Neural cell (in vitro differentiated cells): ENCODE data around the gene NPPA.

Experiments
- EP300 ChIP-seq: fragments of 450-650 bp; conservative IDR thresholded peaks from 2 replicates; pipeline ENCODE4 v1.6.1; 2014; ENCODE audit warnings: antibody characterized with exemption, mild to moderate bottlenecking, moderate library complexity; ENCODE audit not compliant: poor library complexity, severe bottlenecking
- EZH2 ChIP-seq: fragments of 200-600, 300-800 bp; shearing (Covaris generic), sonication (generic); IDR thresholded peaks from 2 replicates; pipeline ENCODE4 v1.6.1; 2014; ENCODE audit warnings: antibody characterized with exemption, low read length, borderline replicate concordance, mild to moderate bottlenecking; ENCODE audit not compliant: insufficient read depth, poor library complexity, severe bottlenecking
- POLR2AphosphoS5 ChIP-seq: IDR thresholded peaks from 2 replicates; pipeline ENCODE4 v1.6.1; 2012
- SMC3 ChIP-seq: fragments of 450-650 bp; conservative IDR thresholded peaks from 2 replicates; pipeline ENCODE4 v1.6.1; 2014; ENCODE audit warnings: antibody characterized with exemption, mild to moderate bottlenecking, moderate library complexity; ENCODE audit not compliant: poor library complexity
- TAF1 ChIP-seq: IDR thresholded peaks from 2 replicates; pipeline ENCODE4 v1.6.1; 2012; ENCODE audit warnings: low read depth
- TF ChIP-seq, protein P1 (sequence below): fragments of 450-650 bp; IDR thresholded peaks from 2 replicates; pipeline ENCODE4 v1.5.1; 2014; ENCODE audit warnings: antibody characterized with exemption, mild to moderate bottlenecking, moderate library complexity; ENCODE audit not compliant: poor library complexity, severe bottlenecking

DNA sequence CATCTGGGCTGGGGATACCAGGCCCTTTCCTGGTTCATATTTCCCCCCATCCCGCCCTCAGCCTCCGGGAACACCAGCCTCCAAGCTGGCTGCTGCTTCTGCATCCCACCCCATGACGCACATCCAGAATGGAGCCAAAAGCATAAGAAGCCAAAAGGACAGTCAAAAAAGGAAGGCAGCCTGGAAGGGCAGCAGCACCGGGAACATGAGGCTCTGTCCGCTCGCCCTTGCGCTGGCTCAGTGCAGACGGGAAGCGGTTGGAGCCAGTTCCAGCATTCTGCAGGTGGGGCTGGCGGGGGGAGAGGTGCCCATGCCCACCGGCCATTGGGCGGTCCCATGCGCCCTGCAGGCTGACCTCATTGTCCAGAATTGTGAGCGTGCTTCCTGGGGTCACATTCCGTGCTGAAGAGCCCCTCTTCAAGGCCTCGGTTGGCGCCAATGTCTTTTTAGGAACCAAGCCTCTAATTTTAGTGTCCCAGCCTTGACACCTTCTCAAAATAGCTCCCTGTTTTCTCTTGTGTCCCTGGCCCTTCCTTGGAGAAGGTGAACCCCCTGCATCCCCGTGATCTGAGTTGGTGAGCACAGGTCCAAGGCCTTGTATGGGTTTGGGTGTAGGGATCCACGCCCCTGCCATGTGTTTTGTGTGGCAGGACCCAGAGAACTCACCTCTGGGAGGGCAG lies 39.5 kb upstream of the NPPA start:
- TF ChIP-seq EP300, result no peak
- no peak for TF ChIP-seq POLR2AphosphoS5
- no peak for TF ChIP-seq TAF1
- no peak for TF ChIP-seq SMC3
- TF ChIP-seq, protein P1, sequence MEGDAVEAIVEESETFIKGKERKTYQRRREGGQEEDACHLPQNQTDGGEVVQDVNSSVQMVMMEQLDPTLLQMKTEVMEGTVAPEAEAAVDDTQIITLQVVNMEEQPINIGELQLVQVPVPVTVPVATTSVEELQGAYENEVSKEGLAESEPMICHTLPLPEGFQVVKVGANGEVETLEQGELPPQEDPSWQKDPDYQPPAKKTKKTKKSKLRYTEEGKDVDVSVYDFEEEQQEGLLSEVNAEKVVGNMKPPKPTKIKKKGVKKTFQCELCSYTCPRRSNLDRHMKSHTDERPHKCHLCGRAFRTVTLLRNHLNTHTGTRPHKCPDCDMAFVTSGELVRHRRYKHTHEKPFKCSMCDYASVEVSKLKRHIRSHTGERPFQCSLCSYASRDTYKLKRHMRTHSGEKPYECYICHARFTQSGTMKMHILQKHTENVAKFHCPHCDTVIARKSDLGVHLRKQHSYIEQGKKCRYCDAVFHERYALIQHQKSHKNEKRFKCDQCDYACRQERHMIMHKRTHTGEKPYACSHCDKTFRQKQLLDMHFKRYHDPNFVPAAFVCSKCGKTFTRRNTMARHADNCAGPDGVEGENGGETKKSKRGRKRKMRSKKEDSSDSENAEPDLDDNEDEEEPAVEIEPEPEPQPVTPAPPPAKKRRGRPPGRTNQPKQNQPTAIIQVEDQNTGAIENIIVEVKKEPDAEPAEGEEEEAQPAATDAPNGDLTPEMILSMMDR, result no peak
- no peak for TF ChIP-seq EZH2
